GM12878 (cell line): ENCODE results near the gene RAC2. TPM values are rescaled to one million over a fixed set of nuclear protein-coding genes. Genes with fewer than 3 reads are reported as not detected.

Experiments used
- CHD4 ChIP-seq: fragments of 200-600 bp; sonication (generic); IDR thresholded peaks from 2 replicates; pipeline ENCODE4 v1.6.1; 2016; ENCODE audit warnings: mild to moderate bottlenecking
- CREM ChIP-seq: IDR thresholded peaks from 2 replicates; pipeline ENCODE4 v1.6.1; 2014; ENCODE audit warnings: antibody characterized with exemption, low read depth
- EED ChIP-seq: sonication (generic); IDR thresholded peaks from 2 replicates; pipeline ENCODE4 v1.6.1; 2016; ENCODE audit warnings: antibody characterized with exemption, low read depth
- ESRRA ChIP-seq: IDR thresholded peaks from 2 replicates; pipeline ENCODE4 v1.6.1; 2012; ENCODE audit warnings: mild to moderate bottlenecking, low read length, improper control_type of control experiment
- FOXK2 ChIP-seq: fragments of 450-650 bp; IDR thresholded peaks from 2 replicates; pipeline ENCODE4 v1.6.1; 2017; ENCODE audit warnings: mild to moderate bottlenecking, moderate library complexity
- HDAC6 ChIP-seq: fragments of 200-600 bp; sonication (generic); IDR thresholded peaks from one replicate; pipeline ENCODE4 v1.8.0; 2017; ENCODE audit warnings: antibody characterized with exemption; ENCODE audit not compliant: unreplicated experiment
- KAT2A ChIP-seq: conservative IDR thresholded peaks from 2 replicates; pipeline ENCODE4 v1.6.1; 2011; ENCODE audit warnings: low read depth, low read length; ENCODE audit not compliant: control insufficient read depth
- POLR2AphosphoS2 ChIP-seq: IDR thresholded peaks from 2 replicates; pipeline ENCODE4 v1.6.1; 2011; ENCODE audit warnings: low read depth, mild to moderate bottlenecking, low read length, improper control_type of control experiment, moderate library complexity
- POU2F2 ChIP-seq: IDR thresholded peaks from 3 replicates; pipeline ENCODE4 v1.6.1; 2011; ENCODE audit warnings: low read depth, mild to moderate bottlenecking, low read length, borderline replicate concordance
- SMAD1 ChIP-seq: fragments of 450-650 bp; IDR thresholded peaks from 2 replicates; pipeline ENCODE4 v1.6.1; 2018; ENCODE audit warnings: mild to moderate bottlenecking, low read depth; ENCODE audit not compliant: partially characterized antibody
- TAF1 ChIP-seq: IDR thresholded peaks from 2 replicates; pipeline ENCODE4 v1.6.1; 2011; ENCODE audit warnings: mild to moderate bottlenecking, low read depth, low read length, borderline replicate concordance
- TARDBP ChIP-seq: IDR thresholded peaks from 2 replicates; pipeline ENCODE4 v1.6.1; 2016; ENCODE audit warnings: borderline replicate concordance
- TCF3 ChIP-seq: IDR thresholded peaks from 2 replicates; pipeline ENCODE4 v1.6.1; 2012; ENCODE audit warnings: low read depth, mild to moderate bottlenecking, low read length, borderline replicate concordance; ENCODE audit not compliant: insufficient read depth
- ZZZ3 ChIP-seq: IDR thresholded peaks from 2 replicates; pipeline ENCODE4 v1.6.1; 2011; ENCODE audit warnings: low read depth; ENCODE audit not compliant: control insufficient read depth, insufficient read length
- polyA plus RNA-seq, 11 experiments: library from polyadenylated mRNA; depleted of rRNA in 4 of 11; unstranded in 6 of 11; stranded (reverse) in 5 of 11; fragments of >200 nt; fragmentation: Nextera tagmentation in 4 of 11; fragmentation: Illumina TruSeq in 1 of 11; extraction: Ambion mirVana in 4 of 11; extraction: Trizol in 1 of 11; gene quantifications; 1 replicate in 1 of 11; 2 replicates in 10 of 11; pipeline versions ENCODE4 v1.2.1 to v1.2.3, GENCODE V29; 2011 to 2016; ENCODE audit warnings: inconsistent platforms in 2 of 11, missing spikeins in 2 of 11, low read depth in 1 of 11
- total RNA-seq, 4 experiments: library from RNA; depleted of rRNA in 3 of 4; stranded (reverse); fragments of >200 nt in 3 of 4; fragmentation: Illumina TruSeq in 1 of 4; extraction: Trizol in 1 of 4; gene quantifications; 2 replicates each; pipeline versions ENCODE4 v1.2.1 to v1.2.3, GENCODE V29; 2013 to 2021
- TF ChIP-seq, protein P1 (sequence below): IDR thresholded peaks from 2 replicates; pipeline ENCODE4 v1.6.1; 2012; ENCODE audit warnings: low read length, inconsistent platforms
- TF ChIP-seq, protein P2 (sequence below): fragments of 450-650 bp; IDR thresholded peaks from 2 replicates; pipeline ENCODE4 v1.6.1; 2017; ENCODE audit warnings: low read depth, mild to moderate bottlenecking, moderate library complexity
- TF ChIP-seq, protein P3 (sequence below): fragments of 450-650 bp; IDR thresholded peaks from 2 replicates; pipeline ENCODE4 v1.6.1; 2016; ENCODE audit warnings: mild to moderate bottlenecking
- TF ChIP-seq, protein P4 (sequence below): fragments of 450-650 bp; IDR thresholded peaks from 2 replicates; pipeline ENCODE4 v1.6.1; 2017; ENCODE audit warnings: mild to moderate bottlenecking, moderate library complexity
- TF ChIP-seq, protein P5 (sequence below): IDR thresholded peaks from 2 replicates; pipeline ENCODE4 v1.6.1; 2011; ENCODE audit warnings: mild to moderate bottlenecking, low read depth, low read length, moderate library complexity; ENCODE audit not compliant: insufficient replicate concordance
- TF ChIP-seq, protein P6 (sequence below): IDR thresholded peaks from 2 replicates; pipeline ENCODE4 v1.6.1; 2012; ENCODE audit warnings: low read depth, low read length, improper control_type of control experiment

RAC2 gene
- total and polyA plus RNA-seq, 10 of the 15 experiments (the other 5 are each of a cell fraction or from before 2014, with no cell fraction given), result 102 to 386 (median 304) TPM

DNA sequence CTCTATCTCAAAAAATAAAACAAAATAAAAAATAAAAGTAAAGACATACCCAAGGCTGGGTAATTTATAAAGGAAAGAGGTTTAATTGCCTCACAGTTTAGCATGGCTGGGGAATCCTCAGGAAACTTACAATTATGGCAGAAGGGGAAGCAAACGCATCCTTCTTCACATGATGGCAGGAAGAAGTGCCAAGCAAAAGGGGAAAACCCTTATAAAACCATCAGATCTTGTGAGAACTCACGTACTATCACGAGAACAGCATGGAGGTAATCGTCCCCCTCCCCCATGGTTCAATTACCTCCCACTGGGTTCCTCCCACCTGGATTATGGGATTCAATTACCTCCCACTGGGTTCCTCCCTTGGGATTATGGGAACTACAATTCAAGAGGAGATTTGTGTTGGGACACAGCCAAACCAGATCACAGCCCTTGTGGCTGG, 23.5 kb downstream of the RAC2 start (continued):
- TF ChIP-seq, protein P1, sequence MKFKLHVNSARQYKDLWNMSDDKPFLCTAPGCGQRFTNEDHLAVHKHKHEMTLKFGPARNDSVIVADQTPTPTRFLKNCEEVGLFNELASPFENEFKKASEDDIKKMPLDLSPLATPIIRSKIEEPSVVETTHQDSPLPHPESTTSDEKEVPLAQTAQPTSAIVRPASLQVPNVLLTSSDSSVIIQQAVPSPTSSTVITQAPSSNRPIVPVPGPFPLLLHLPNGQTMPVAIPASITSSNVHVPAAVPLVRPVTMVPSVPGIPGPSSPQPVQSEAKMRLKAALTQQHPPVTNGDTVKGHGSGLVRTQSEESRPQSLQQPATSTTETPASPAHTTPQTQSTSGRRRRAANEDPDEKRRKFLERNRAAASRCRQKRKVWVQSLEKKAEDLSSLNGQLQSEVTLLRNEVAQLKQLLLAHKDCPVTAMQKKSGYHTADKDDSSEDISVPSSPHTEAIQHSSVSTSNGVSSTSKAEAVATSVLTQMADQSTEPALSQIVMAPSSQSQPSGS, result no peak
- no peak for TF ChIP-seq ESRRA
- TF ChIP-seq, protein P2, sequence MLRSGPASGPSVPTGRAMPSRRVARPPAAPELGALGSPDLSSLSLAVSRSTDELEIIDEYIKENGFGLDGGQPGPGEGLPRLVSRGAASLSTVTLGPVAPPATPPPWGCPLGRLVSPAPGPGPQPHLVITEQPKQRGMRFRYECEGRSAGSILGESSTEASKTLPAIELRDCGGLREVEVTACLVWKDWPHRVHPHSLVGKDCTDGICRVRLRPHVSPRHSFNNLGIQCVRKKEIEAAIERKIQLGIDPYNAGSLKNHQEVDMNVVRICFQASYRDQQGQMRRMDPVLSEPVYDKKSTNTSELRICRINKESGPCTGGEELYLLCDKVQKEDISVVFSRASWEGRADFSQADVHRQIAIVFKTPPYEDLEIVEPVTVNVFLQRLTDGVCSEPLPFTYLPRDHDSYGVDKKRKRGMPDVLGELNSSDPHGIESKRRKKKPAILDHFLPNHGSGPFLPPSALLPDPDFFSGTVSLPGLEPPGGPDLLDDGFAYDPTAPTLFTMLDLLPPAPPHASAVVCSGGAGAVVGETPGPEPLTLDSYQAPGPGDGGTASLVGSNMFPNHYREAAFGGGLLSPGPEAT, result peak; percentile 60
- no peak for TF ChIP-seq TARDBP
- TF ChIP-seq, protein P3, sequence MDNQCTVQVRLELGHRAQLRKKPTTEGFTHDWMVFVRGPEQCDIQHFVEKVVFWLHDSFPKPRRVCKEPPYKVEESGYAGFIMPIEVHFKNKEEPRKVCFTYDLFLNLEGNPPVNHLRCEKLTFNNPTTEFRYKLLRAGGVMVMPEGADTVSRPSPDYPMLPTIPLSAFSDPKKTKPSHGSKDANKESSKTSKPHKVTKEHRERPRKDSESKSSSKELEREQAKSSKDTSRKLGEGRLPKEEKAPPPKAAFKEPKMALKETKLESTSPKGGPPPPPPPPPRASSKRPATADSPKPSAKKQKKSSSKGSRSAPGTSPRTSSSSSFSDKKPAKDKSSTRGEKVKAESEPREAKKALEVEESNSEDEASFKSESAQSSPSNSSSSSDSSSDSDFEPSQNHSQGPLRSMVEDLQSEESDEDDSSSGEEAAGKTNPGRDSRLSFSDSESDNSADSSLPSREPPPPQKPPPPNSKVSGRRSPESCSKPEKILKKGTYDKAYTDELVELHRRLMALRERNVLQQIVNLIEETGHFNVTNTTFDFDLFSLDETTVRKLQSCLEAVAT, result 0 out of 2 replicates have a peak, but pooled peaks have one; percentile 11
- TF ChIP-seq POLR2AphosphoS2, result 0 out of 2 replicates have a peak, but pooled peaks have one; percentile 63
- TF ChIP-seq KAT2A, result no peak
- TF ChIP-seq FOXK2, result no peak
- peak; percentile 26; the same call in 1 of the 2 replicates for TF ChIP-seq EED
- TF ChIP-seq SMAD1, result peak; percentile 94
- no peak for TF ChIP-seq CREM
- peak; percentile 50; the same call in 1 of the 2 replicates for TF ChIP-seq TAF1
- TF ChIP-seq CHD4, result no peak
- TF ChIP-seq, protein P4, sequence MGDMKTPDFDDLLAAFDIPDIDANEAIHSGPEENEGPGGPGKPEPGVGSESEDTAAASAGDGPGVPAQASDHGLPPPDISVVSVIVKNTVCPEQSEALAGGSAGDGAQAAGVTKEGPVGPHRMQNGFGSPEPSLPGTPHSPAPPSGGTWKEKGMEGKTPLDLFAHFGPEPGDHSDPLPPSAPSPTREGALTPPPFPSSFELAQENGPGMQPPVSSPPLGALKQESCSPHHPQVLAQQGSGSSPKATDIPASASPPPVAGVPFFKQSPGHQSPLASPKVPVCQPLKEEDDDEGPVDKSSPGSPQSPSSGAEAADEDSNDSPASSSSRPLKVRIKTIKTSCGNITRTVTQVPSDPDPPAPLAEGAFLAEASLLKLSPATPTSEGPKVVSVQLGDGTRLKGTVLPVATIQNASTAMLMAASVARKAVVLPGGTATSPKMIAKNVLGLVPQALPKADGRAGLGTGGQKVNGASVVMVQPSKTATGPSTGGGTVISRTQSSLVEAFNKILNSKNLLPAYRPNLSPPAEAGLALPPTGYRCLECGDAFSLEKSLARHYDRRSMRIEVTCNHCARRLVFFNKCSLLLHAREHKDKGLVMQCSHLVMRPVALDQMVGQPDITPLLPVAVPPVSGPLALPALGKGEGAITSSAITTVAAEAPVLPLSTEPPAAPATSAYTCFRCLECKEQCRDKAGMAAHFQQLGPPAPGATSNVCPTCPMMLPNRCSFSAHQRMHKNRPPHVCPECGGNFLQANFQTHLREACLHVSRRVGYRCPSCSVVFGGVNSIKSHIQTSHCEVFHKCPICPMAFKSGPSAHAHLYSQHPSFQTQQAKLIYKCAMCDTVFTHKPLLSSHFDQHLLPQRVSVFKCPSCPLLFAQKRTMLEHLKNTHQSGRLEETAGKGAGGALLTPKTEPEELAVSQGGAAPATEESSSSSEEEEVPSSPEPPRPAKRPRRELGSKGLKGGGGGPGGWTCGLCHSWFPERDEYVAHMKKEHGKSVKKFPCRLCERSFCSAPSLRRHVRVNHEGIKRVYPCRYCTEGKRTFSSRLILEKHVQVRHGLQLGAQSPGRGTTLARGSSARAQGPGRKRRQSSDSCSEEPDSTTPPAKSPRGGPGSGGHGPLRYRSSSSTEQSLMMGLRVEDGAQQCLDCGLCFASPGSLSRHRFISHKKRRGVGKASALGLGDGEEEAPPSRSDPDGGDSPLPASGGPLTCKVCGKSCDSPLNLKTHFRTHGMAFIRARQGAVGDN, result peak; percentile 35; the same call in 1 of the 2 replicates
- TF ChIP-seq, protein P5, sequence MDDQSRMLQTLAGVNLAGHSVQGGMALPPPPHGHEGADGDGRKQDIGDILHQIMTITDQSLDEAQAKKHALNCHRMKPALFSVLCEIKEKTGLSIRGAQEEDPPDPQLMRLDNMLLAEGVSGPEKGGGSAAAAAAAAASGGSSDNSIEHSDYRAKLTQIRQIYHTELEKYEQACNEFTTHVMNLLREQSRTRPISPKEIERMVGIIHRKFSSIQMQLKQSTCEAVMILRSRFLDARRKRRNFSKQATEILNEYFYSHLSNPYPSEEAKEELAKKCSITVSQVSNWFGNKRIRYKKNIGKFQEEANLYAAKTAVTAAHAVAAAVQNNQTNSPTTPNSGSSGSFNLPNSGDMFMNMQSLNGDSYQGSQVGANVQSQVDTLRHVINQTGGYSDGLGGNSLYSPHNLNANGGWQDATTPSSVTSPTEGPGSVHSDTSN, result no peak
- no peak for TF ChIP-seq HDAC6
- TF ChIP-seq, protein P6, sequence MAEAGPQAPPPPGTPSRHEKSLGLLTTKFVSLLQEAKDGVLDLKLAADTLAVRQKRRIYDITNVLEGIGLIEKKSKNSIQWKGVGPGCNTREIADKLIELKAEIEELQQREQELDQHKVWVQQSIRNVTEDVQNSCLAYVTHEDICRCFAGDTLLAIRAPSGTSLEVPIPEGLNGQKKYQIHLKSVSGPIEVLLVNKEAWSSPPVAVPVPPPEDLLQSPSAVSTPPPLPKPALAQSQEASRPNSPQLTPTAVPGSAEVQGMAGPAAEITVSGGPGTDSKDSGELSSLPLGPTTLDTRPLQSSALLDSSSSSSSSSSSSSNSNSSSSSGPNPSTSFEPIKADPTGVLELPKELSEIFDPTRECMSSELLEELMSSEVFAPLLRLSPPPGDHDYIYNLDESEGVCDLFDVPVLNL, result no peak
- TF ChIP-seq TCF3, result 0 out of 2 replicates have a peak, but pooled peaks have one; percentile 5
- no peak for TF ChIP-seq POU2F2
- TF ChIP-seq ZZZ3, result no peak
